Measurements from ENCODE around the gene MRPL11. TPM values are rescaled to one million over a fixed set of nuclear protein-coding genes. Genes with fewer than 3 reads are reported as not detected.

Gene MRPL11
- total and polyA plus RNA-seq, 10 of the 15 experiments (the other 5 are each of a cell fraction or from before 2014, with no cell fraction given), result 43.5 to 248 (median 109) TPM

DNA sequence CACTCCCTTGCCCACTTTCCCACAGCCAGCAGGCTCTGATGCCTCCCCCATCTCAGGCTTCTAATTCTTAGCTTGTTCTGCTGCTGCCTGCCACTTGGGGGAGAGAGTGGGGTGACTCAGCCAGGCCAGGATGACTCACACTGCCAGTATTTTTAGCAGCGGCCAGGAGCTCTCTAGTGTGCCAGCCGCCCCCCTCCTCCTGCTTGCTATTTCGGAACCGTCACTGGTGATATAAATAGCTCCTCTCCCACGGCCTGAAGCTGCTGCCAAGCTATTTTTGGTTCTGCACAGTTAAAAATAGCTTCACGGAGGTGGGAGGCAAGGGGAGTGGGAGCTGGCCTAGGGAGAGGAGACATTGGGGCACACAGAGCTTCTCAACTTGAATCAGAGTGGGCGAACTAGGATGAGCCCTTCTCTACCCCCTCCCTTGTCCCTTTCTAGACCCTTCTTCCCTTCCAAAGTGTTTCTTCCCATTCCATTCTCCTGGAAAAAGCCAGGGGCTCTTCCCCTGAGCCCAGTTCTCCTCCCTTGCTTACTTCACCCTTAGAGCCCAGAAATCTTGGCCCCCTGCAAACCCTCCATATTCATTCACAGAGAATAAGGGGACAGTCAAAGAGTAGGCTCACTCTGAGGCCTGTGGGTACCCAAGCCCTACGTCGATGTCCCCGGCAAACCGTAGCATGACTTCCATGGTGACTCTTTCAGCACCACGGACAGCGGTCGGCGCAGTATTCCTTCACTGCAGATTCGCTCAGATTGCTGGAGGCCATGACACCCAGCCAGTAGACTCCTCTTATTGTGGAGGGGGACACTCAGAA lies 20.3 kb downstream of the MRPL11 start (continued):
- TF ChIP-seq RCOR1 (conservative IDR thresholded peaks at IDR 0.05; ENCODE audit: low read depth, low read length) (no peak; the same call in 1 of the 2 replicates), PAX5 (IDR thresholded peaks at IDR 0.05; ENCODE audit: borderline replicate concordance, low read depth, low read length) (0 out of 2 replicates have a peak, but pooled peaks have one; percentile 7), CBX3 (IDR thresholded peaks at IDR 0.05; ENCODE audit: borderline replicate concordance, low read depth) (no peak), ZSCAN29 (IDR thresholded peaks at IDR 0.05) (no peak), BCL11A (IDR thresholded peaks at IDR 0.05; ENCODE audit: low read depth, low read length) (peak; percentile 82), SIN3A (IDR thresholded peaks at IDR 0.05; ENCODE audit: low read depth, low read length) (peak; percentile 73; the same call in 1 of the 2 replicates), ETV6 (conservative IDR thresholded peaks at IDR 0.05 in 1 of 2, IDR thresholded peaks at IDR 0.05 in 1 of 2; ENCODE audit: borderline replicate concordance in 1 of 2, low read depth in 1 of 2) (no peak), ATF7 (IDR thresholded peaks at IDR 0.05; ENCODE audit: low read depth) (0 out of 2 replicates have a peak, but pooled peaks have one; percentile 11), ZNF274 (IDR thresholded peaks at IDR 0.05; ENCODE audit: insufficient read depth, insufficient read length) (no peak), MEF2A (IDR thresholded peaks at IDR 0.05; ENCODE audit: insufficient read depth, low read depth, low read length) (peak; percentile 97), POLR2AphosphoS5 (IDR thresholded peaks at IDR 0.05; ENCODE audit: low read length) (no peak), FOXM1 (IDR thresholded peaks at IDR 0.05; ENCODE audit: low read depth, low read length) (peak; percentile 30; the same call in 1 of the 2 replicates), RUNX3 (IDR thresholded peaks at IDR 0.05; ENCODE audit: low read length) (peak; percentile 27; the same call in 1 of the 2 replicates), JUNB (IDR thresholded peaks at IDR 0.05) (peak; percentile 51)
- TF ChIP-seq, protein P1, sequence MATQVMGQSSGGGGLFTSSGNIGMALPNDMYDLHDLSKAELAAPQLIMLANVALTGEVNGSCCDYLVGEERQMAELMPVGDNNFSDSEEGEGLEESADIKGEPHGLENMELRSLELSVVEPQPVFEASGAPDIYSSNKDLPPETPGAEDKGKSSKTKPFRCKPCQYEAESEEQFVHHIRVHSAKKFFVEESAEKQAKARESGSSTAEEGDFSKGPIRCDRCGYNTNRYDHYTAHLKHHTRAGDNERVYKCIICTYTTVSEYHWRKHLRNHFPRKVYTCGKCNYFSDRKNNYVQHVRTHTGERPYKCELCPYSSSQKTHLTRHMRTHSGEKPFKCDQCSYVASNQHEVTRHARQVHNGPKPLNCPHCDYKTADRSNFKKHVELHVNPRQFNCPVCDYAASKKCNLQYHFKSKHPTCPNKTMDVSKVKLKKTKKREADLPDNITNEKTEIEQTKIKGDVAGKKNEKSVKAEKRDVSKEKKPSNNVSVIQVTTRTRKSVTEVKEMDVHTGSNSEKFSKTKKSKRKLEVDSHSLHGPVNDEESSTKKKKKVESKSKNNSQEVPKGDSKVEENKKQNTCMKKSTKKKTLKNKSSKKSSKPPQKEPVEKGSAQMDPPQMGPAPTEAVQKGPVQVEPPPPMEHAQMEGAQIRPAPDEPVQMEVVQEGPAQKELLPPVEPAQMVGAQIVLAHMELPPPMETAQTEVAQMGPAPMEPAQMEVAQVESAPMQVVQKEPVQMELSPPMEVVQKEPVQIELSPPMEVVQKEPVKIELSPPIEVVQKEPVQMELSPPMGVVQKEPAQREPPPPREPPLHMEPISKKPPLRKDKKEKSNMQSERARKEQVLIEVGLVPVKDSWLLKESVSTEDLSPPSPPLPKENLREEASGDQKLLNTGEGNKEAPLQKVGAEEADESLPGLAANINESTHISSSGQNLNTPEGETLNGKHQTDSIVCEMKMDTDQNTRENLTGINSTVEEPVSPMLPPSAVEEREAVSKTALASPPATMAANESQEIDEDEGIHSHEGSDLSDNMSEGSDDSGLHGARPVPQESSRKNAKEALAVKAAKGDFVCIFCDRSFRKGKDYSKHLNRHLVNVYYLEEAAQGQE (IDR thresholded peaks at IDR 0.05; ENCODE audit: low read depth, low read length), result peak; percentile 96
- TF ChIP-seq, protein P2, sequence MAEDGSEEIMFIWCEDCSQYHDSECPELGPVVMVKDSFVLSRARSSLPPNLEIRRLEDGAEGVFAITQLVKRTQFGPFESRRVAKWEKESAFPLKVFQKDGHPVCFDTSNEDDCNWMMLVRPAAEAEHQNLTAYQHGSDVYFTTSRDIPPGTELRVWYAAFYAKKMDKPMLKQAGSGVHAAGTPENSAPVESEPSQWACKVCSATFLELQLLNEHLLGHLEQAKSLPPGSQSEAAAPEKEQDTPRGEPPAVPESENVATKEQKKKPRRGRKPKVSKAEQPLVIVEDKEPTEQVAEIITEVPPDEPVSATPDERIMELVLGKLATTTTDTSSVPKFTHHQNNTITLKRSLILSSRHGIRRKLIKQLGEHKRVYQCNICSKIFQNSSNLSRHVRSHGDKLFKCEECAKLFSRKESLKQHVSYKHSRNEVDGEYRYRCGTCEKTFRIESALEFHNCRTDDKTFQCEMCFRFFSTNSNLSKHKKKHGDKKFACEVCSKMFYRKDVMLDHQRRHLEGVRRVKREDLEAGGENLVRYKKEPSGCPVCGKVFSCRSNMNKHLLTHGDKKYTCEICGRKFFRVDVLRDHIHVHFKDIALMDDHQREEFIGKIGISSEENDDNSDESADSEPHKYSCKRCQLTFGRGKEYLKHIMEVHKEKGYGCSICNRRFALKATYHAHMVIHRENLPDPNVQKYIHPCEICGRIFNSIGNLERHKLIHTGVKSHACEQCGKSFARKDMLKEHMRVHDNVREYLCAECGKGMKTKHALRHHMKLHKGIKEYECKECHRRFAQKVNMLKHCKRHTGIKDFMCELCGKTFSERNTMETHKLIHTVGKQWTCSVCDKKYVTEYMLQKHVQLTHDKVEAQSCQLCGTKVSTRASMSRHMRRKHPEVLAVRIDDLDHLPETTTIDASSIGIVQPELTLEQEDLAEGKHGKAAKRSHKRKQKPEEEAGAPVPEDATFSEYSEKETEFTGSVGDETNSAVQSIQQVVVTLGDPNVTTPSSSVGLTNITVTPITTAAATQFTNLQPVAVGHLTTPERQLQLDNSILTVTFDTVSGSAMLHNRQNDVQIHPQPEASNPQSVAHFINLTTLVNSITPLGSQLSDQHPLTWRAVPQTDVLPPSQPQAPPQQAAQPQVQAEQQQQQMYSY (CRISPR knock-in tag; IDR thresholded peaks at IDR 0.05), result no peak
- TF ChIP-seq, protein P3, sequence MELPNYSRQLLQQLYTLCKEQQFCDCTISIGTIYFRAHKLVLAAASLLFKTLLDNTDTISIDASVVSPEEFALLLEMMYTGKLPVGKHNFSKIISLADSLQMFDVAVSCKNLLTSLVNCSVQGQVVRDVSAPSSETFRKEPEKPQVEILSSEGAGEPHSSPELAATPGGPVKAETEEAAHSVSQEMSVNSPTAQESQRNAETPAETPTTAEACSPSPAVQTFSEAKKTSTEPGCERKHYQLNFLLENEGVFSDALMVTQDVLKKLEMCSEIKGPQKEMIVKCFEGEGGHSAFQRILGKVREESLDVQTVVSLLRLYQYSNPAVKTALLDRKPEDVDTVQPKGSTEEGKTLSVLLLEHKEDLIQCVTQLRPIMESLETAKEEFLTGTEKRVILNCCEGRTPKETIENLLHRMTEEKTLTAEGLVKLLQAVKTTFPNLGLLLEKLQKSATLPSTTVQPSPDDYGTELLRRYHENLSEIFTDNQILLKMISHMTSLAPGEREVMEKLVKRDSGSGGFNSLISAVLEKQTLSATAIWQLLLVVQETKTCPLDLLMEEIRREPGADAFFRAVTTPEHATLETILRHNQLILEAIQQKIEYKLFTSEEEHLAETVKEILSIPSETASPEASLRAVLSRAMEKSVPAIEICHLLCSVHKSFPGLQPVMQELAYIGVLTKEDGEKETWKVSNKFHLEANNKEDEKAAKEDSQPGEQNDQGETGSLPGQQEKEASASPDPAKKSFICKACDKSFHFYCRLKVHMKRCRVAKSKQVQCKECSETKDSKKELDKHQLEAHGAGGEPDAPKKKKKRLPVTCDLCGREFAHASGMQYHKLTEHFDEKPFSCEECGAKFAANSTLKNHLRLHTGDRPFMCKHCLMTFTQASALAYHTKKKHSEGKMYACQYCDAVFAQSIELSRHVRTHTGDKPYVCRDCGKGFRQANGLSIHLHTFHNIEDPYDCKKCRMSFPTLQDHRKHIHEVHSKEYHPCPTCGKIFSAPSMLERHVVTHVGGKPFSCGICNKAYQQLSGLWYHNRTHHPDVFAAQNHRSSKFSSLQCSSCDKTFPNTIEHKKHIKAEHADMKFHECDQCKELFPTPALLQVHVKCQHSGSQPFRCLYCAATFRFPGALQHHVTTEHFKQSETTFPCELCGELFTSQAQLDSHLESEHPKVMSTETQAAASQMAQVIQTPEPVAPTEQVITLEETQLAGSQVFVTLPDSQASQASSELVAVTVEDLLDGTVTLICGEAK (IDR thresholded peaks at IDR 0.05; ENCODE audit: borderline replicate concordance), result peak; percentile 27; the same call in 1 of the 2 replicates

All from GM12878 (cell line).